Upper lobe of left lung (tissue), 6 donors: ENCODE measurements around the gene KCTD4. TPM values are rescaled to one million over a fixed set of nuclear protein-coding genes. Genes with fewer than 3 reads are reported as not detected.

Experiments used
- ATAC-seq, 2 donors: fragments of 200-7000 bp; cut with Tn5 transposase; one replicate each; pipeline ENCODE4 v1.9.1; 2022; ENCODE audit warnings: mild to moderate bottlenecking in 2 of 2, moderate library complexity in 2 of 2; ENCODE audit not compliant: low FRiP score in 2 of 2
- DNase-seq, 2 donors: peaks; one replicate each; pipeline ENCODE4 v3.0.0-alpha.2; 2019 to 2020
- H3K27ac ChIP-seq, 4 donors: fragments of 200-600 bp; sonication (generic); one replicate each; pipeline ENCODE4 v1.5.1; 2016 to 2019
- H3K27me3 ChIP-seq, 4 donors: fragments of 200-600 bp; sonication (generic); one replicate each; pipeline ENCODE4 v1.5.1; 2017 to 2019
- H3K36me3 ChIP-seq, 4 donors: fragments of 200-600 bp; sonication (generic); one replicate each; pipeline ENCODE4 v1.5.1; 2016 to 2019
- H3K4me1 ChIP-seq, 4 donors: fragments of 200-600 bp; sonication (generic); one replicate each; pipeline ENCODE4 v1.5.1; 2018 to 2019
- H3K4me3 ChIP-seq, 4 donors: fragments of 200-600 bp; sonication (generic); one replicate each; pipeline ENCODE4 v1.5.1; 2017 to 2019; ENCODE audit warnings: mild to moderate bottlenecking in 2 of 4, moderate library complexity in 1 of 4
- H3K9me3 ChIP-seq, 4 donors: fragments of 200-600 bp; sonication (generic); one replicate each; pipeline ENCODE4 v1.5.1; 2018 to 2019
- CTCF ChIP-seq, 6 experiments: fragments of 450-650 bp in 4 of 6; fragments of 200-600 bp in 2 of 6; sonication (generic) in 2 of 6; IDR thresholded peaks; one replicate each; pipeline ENCODE4 v1.5.1; 2016 to 2019; ENCODE audit warnings: antibody characterized with exemption in 6 of 6
- EP300 ChIP-seq, 4 donors: sonication (generic); formaldehyde crosslinking; IDR thresholded peaks; one replicate each; pipeline ENCODE4 v1.5.1; 2017; ENCODE audit warnings: antibody characterized with exemption in 4 of 4, control low read depth in 2 of 4
- POLR2A ChIP-seq, 4 donors: fragments of 450-650 bp; IDR thresholded peaks; one replicate each; pipeline ENCODE4 v1.5.1; 2016 to 2017; ENCODE audit warnings: antibody characterized with exemption in 4 of 4, mild to moderate bottlenecking in 2 of 4
- POLR2AphosphoS5 ChIP-seq, 2 donors: sonication (generic); formaldehyde crosslinking; IDR thresholded peaks; one replicate each; pipeline ENCODE4 v1.5.1; 2017; ENCODE audit warnings: antibody characterized with exemption in 2 of 2
- WGBS, 2 donors: methylation state at CpG; one replicate each; pipeline ENCODE4 v1.1.5; 2017 to 2018; 5-methylcytosine and 5-hydroxymethylcytosine counted together
- total RNA-seq, 6 donors: library from RNA; depleted of rRNA in 4 of 6; stranded (reverse); fragments of >200 nt in 4 of 6; gene quantifications; one replicate each; pipeline versions ENCODE4 v1.1.0 to v1.2.1, GENCODE V29; 2016 to 2021
- donor health status: DM: no; HTN: no; CAD: no; lungs with moderate emphysema.
- donor health status: DM: no; HTN: yes; CAD: no; lungs with severe emphysema.

The KCTD4 gene
- total RNA-seq, 6 donors from 2014 or later = not detected

- no peak for TF ChIP-seq EP300 (IDR thresholded peaks at IDR 0.05)
- no peak for TF ChIP-seq POLR2AphosphoS5 (IDR thresholded peaks at IDR 0.05)
- no peak for TF ChIP-seq CTCF (IDR thresholded peaks at IDR 0.05)
- no peak for TF ChIP-seq POLR2A (IDR thresholded peaks at IDR 0.05)
- WGBS, 2 donors = 91 to 96% methylated on average over 4 of the region's 4 CpGs
- Histone ChIP-seq H3K27me3 (no peaks in the 10 kb centered on the region), H3K27ac (no peak overlapping the region), H3K36me3 (no peaks in the 10 kb centered on the region), H3K9me3 (no peaks in the 10 kb centered on the region), H3K4me3 (no peak overlapping the region), H3K4me1 (no peaks in the 10 kb centered on the region)
- ATAC-seq = no peak
- no peak for DNase-seq
Observed at GRCh38 chr13:45229172-45229571, 28.3 kb upstream of the KCTD4 start.

GRCh38 chr13:45228002-45228401 lies 27.2 kb upstream of the KCTD4 start:
- Histone ChIP-seq H3K27me3 (no peaks in the 10 kb centered on the region), H3K4me1 (no peaks in the 10 kb centered on the region), H3K36me3 (no peaks in the 10 kb centered on the region), H3K4me3 (no peak overlapping the region), H3K9me3 (no peaks in the 10 kb centered on the region), H3K27ac (no peak overlapping the region)
- WGBS, 2 donors = 87 to 92% methylated on average over 5 of the region's 5 CpGs
- TF ChIP-seq POLR2AphosphoS5 (IDR thresholded peaks at IDR 0.05) = no peak
- no peak for ATAC-seq
- no peak for DNase-seq

- 70 to 78% methylated on average over 3 of the region's 3 CpGs for WGBS, 2 donors
- H3K4me3 ChIP-seq = no peak overlapping the region
- no peaks in the 10 kb centered on the region for H3K4me1 ChIP-seq
- DNase-seq (no peak), ATAC-seq (no peak)
- H3K27me3 ChIP-seq = no peaks in the 10 kb centered on the region
- H3K36me3 ChIP-seq = no peaks in the 10 kb centered on the region
- H3K27ac ChIP-seq = no peak overlapping the region
- TF ChIP-seq POLR2AphosphoS5 (IDR thresholded peaks at IDR 0.05) = no peak
- TF ChIP-seq POLR2A (IDR thresholded peaks at IDR 0.05) = no peak
- no peak for TF ChIP-seq CTCF (IDR thresholded peaks at IDR 0.05)
- TF ChIP-seq EP300 (IDR thresholded peaks at IDR 0.05) = no peak
- H3K9me3 ChIP-seq = no peaks in the 10 kb centered on the region
Observed at GRCh38 chr13:45226024-45226423, 25.2 kb upstream of the KCTD4 start.

GRCh38 chr13:45225370-45225769 lies 24.5 kb upstream of the KCTD4 start:
- no peak for DNase-seq
- ATAC-seq = no peak
- Histone ChIP-seq H3K4me1 (no peaks in the 10 kb centered on the region), H3K27ac (no peak overlapping the region), H3K36me3 (no peaks in the 10 kb centered on the region), H3K27me3 (no peaks in the 10 kb centered on the region), H3K9me3 (no peaks in the 10 kb centered on the region), H3K4me3 (no peak overlapping the region)
- WGBS, 2 donors = 97% methylated on average over 4 of the region's 4 CpGs
- TF ChIP-seq POLR2AphosphoS5 (IDR thresholded peaks at IDR 0.05) (no peak), CTCF (IDR thresholded peaks at IDR 0.05) (no peak), EP300 (IDR thresholded peaks at IDR 0.05) (no peak), POLR2A (IDR thresholded peaks at IDR 0.05) (no peak)

GRCh38 chr13:45224176-45224575 lies 23.3 kb upstream of the KCTD4 start:
- H3K9me3 ChIP-seq = no peaks in the 10 kb centered on the region
- H3K36me3 ChIP-seq = no peaks in the 10 kb centered on the region
- H3K4me1 ChIP-seq = no peaks in the 10 kb centered on the region
- DNase-seq = no peak
- no peaks in the 10 kb centered on the region for H3K27me3 ChIP-seq
- no peak for ATAC-seq
- no peak for TF ChIP-seq EP300 (IDR thresholded peaks at IDR 0.05)
- TF ChIP-seq CTCF (IDR thresholded peaks at IDR 0.05) = no peak
- no peak for TF ChIP-seq POLR2AphosphoS5 (IDR thresholded peaks at IDR 0.05)
- no peak for TF ChIP-seq POLR2A (IDR thresholded peaks at IDR 0.05)
- H3K4me3 ChIP-seq = no peak overlapping the region
- H3K27ac ChIP-seq = no peak overlapping the region
